Ascending aorta (tissue), 2 donors: ENCODE measurements around the gene FBXO2. TPM values are rescaled to one million over a fixed set of nuclear protein-coding genes. Genes with fewer than 3 reads are reported as not detected.

ENCODE experiments used
- DNase-seq, 2 donors: peaks; one replicate each; pipeline ENCODE4 v3.0.0-alpha.2; 2019; ENCODE audit warnings: low spot score in 2 of 2
- H3K27ac ChIP-seq, 2 donors: fragments of 200-600 bp; sonication (generic); one replicate each; pipeline ENCODE4 v1.5.1; 2016 to 2017; ENCODE audit warnings: mild to moderate bottlenecking in 1 of 2
- H3K27me3 ChIP-seq: fragments of 200-600 bp; sonication (generic); one replicate; pipeline ENCODE4 v1.5.1; 2017
- H3K36me3 ChIP-seq, 2 donors: fragments of 200-600 bp; sonication (generic); one replicate each; pipeline ENCODE4 v1.5.1; 2016
- H3K4me1 ChIP-seq, 2 donors: fragments of 200-600 bp; sonication (generic); one replicate each; pipeline ENCODE4 v1.5.1; 2016 to 2017; ENCODE audit warnings: mild to moderate bottlenecking in 1 of 2
- H3K4me3 ChIP-seq, 2 donors: fragments of 200-600 bp; sonication (generic); one replicate each; pipeline ENCODE4 v1.5.1; 2016 to 2017; ENCODE audit warnings: mild to moderate bottlenecking in 1 of 2
- H3K9me3 ChIP-seq, 2 donors: fragments of 200-600 bp; sonication (generic); one replicate each; pipeline ENCODE4 v1.5.1; 2016
- CTCF ChIP-seq, 3 experiments: fragments of 200-600 bp in 2 of 3; fragments of 450-650 bp in 1 of 3; sonication (generic) in 2 of 3; IDR thresholded peaks; one replicate each; pipeline ENCODE4 v1.5.1; 2016 to 2019; ENCODE audit warnings: antibody characterized with exemption in 3 of 3, mild to moderate bottlenecking in 1 of 3, moderate library complexity in 1 of 3
- intact Hi-C: fragments of 100-400 bp; cut with DNase I; formaldehyde crosslinking; loops from one replicate; pipeline ENCODE4 v1.15.1; 2023
- total RNA-seq: library from RNA; depleted of rRNA; stranded (reverse); fragments of >200 nt; gene quantifications from one replicate; pipeline ENCODE4 v1.1.0, GENCODE V29; 2016

FBXO2 gene, protein sequence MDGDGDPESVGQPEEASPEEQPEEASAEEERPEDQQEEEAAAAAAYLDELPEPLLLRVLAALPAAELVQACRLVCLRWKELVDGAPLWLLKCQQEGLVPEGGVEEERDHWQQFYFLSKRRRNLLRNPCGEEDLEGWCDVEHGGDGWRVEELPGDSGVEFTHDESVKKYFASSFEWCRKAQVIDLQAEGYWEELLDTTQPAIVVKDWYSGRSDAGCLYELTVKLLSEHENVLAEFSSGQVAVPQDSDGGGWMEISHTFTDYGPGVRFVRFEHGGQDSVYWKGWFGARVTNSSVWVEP
- 6.1 TPM for total RNA-seq

DNA sequence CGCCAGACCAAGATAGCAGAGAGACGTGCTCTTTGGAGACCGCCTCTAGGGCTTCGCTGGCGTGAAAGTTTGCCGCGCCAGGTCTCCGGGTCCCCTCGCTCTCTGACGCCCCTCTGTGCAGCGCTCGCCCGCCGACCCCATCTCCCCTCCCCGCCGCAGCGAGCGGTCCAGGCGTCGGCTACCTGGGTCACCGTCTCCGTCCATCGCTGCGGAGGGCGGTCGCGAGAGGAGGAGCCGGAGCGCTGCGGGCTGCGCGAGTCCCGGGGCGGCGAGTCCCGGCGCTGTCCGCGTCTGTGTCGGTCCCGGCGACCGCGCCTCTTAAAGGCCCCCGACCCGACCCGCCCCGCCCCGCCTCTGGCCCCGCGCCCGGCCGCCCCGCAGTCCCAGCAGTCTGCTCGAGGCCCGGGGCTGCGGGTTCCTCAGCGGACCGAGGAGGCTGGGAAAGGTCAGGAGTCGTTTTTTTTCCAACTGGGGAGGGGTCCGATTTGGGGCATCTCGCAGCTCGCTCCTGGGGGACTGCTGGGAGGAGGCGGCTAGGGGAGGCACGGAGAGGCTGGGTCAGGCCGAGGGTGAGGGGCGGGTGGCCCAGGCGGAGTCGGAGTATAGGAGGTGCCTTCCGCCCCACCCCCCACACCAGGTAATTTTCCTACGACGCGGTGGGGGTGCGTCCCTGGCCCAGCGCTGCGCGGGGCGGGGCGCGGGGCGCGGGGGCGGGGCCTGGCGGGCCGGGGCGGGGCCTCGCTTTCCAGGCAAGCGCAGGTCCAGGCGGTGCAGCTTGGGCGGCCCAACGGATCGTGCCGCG, at the start of gene FBXO2, which contains the start of gene FBXO44:
Gene FBXO2 (minus strand): TSS at position 293 of the 802 bp plus-strand sequence. CDS start 89 bp downstream, at position 204.
Gene FBXO44 (plus strand): TSS at position 741 of the 802 bp plus-strand sequence. CDS start 959 bp downstream, outside the sequence.
- H3K27me3 ChIP-seq = no peaks in the 10 kb centered on the region
- peaks cover 8 to 18% of the 10 kb centered on the region in 2 donors for H3K4me1 ChIP-seq
- TF ChIP-seq CTCF (IDR thresholded peaks at IDR 0.05) = no peak
- H3K4me3 ChIP-seq = peak within 1 kb of the TSS; percentile 77 to 86
- peak within 1 kb of the TSS; percentile 45 to 64 for H3K27ac ChIP-seq
- H3K9me3 ChIP-seq = no peaks in the 10 kb centered on the region
- intact Hi-C loops = loop anchor here (1.0 to 10.0 kb wide), 4 partner anchors 27 to 250 kb away; partner anchors contain the start of genes AGTRAP, CLCN6, MAD2L2 and MTHFR
- H3K36me3 ChIP-seq = peaks cover 3 to 5% of the 10 kb centered on the region in 2 donors
- peak in 1 of 2 donors; percentile 77 for DNase-seq

DNA sequence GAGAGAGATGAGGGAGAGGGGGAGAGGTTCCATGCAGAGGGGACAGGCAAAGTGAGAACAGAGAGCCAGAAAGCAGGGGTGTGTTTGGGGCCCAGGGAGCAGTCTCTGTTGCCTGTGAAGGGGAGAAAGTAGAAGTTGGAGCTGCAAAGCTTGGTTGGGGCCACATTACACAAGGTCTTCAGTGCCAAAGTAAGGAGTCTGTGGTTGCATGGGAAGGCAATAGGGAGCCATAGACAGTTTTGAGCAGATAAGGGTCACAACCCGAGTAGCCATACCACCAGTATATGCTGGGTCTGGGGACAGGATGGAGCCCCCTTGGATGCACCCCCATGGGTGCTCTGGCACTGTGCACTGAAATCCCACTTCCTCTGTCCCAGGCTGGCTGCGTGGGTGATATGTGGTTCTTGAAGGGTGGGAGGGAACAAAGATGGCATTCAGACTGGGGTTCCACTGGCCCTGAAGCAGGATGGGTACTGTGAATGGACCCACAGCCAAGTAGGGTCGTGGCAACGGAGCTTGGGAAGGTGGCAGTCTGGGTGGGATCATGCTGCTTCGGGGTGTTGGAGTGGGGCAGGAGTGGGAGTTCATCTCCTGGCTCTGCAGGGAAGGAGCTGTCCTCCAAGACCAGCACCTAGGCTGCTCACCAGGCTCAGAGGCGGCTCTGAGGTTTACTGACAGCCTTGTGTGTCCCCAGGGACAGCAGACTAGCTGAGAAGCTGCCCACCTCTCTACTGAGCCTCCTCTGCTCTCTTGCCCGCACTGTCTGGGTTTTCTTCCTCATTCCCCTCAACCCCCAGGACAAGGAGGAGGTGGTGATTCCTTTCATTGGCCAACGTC, 49.3 kb upstream of the FBXO2 start:
- TF ChIP-seq CTCF (IDR thresholded peaks at IDR 0.05) = no peak
- intact Hi-C loops = no loop called here
- H3K27me3 ChIP-seq = no peaks in the 10 kb centered on the region

DNA sequence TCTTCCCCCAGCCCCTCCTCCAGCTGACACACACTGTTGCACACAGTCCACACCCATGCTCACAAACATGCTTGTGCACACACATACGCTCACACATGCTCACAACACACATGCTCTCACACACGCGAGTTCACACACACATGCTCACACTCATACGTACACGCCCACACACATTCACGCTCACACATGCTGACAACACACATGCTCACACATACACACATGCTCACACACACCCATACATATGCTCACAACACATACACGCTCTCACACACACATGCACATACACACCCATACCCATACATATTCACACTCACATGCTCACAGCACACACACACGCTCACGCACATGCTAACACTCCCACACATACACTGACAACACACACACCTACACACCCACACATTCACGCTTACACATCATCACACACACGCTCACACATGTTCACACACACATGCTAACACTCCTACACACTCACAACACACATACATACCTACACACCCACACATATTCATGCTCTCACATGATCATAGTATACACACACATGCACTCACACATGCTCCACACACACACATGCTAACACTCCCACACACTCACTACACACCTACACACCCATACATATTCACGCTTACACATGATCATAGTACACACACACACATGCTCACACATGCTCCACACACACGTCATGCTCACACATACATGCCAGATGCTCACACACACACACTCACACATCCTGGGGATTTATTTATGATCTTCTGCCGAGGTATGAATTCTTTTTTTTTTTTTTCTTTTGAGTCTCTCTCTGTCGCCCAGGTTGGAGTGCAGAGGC, 48.0 kb upstream of the FBXO2 start:
- Histone ChIP-seq H3K36me3 (no peaks in the 10 kb centered on the region), H3K27me3 (no peaks in the 10 kb centered on the region)

More for the DNA sequence above, 49.3 kb upstream of the FBXO2 start:
- DNase-seq = no peak
- Histone ChIP-seq H3K9me3 (no peaks in the 10 kb centered on the region), H3K4me1 (no peaks in the 10 kb centered on the region), H3K4me3 (no peak overlapping the region), H3K36me3 (no peaks in the 10 kb centered on the region), H3K27ac (no peak overlapping the region)

DNA sequence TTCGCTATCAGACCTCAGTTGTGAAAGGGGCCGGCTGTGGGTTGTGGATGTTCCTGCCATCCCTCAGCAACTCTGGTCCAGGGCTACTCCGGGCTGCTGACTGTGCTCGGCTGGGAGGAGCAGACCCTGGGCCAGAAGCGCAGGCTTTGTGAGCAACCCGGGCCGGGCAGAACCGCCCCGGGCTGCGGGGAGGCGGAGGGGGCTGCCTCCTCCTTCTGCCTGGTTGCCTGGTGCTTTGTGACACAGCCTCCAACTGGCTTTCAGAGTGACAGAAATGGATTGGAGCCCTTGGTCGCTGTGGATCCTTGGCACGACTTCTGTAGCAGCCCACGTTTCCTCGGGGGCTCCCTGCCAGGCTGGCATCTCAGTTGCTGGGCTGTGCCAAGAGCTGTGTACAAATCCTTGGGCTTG, 47.3 kb upstream of the FBXO2 start:
- intact Hi-C loops = no loop called here
- Histone ChIP-seq H3K27ac (no peak overlapping the region), H3K4me1 (no peaks in the 10 kb centered on the region), H3K4me3 (peak overlapping the region in 1 of 2 donors; percentile 0), H3K9me3 (no peaks in the 10 kb centered on the region), H3K27me3 (no peaks in the 10 kb centered on the region), H3K36me3 (no peaks in the 10 kb centered on the region)
- no peak for DNase-seq
- TF ChIP-seq CTCF (IDR thresholded peaks at IDR 0.05) = no peak

More for the DNA sequence above, 48.0 kb upstream of the FBXO2 start:
- no peaks in the 10 kb centered on the region for H3K4me1 ChIP-seq
- H3K9me3 ChIP-seq = no peaks in the 10 kb centered on the region
- H3K27ac ChIP-seq = no peak overlapping the region
- H3K4me3 ChIP-seq = no peak overlapping the region
- no peak for TF ChIP-seq CTCF (IDR thresholded peaks at IDR 0.05)
- no peak for DNase-seq
- intact Hi-C loops = no loop called here
